ENCODE data around the gene CEACAM18.

- no peak for TF ChIP-seq EP300 (IDR thresholded peaks at IDR 0.05)
- no peak for TF ChIP-seq CTCF (IDR thresholded peaks at IDR 0.05)
- TF ChIP-seq POLR2A (IDR thresholded peaks at IDR 0.05), result no peak
These were observed 11.6 kb upstream of the CEACAM18 start for GRCh38 chr19:51466723-51467122.
